WERI-Rb-1 (cell line): ENCODE results near the gene CCDC15.
A peak's percentile ranks its signal among the peaks of the same experiment; 100 is the strongest.

Experiments used
- DNase-seq: peaks from one replicate; pipeline ENCODE4 v3.0.0-alpha.2; 2020
- H3K27ac ChIP-seq: fragments of 250-450 bp; sonication (Bioruptor Pico); 2 replicates; pipeline ENCODE4 v1.5.1; 2020; ENCODE audit warnings: mild to moderate bottlenecking, moderate library complexity
- H3K27me3 ChIP-seq: fragments of 250-450 bp; sonication (Bioruptor Pico); 2 replicates; pipeline ENCODE4 v1.5.1; 2021; ENCODE audit warnings: mild to moderate bottlenecking, low read depth, moderate library complexity; ENCODE audit not compliant: insufficient read depth, severe bottlenecking
- H3K36me3 ChIP-seq: fragments of 250-450 bp; sonication (Bioruptor Pico); 2 replicates; pipeline ENCODE4 v1.5.1; 2020; ENCODE audit warnings: mild to moderate bottlenecking, moderate library complexity
- H3K4me3 ChIP-seq: 2 replicates; pipeline ENCODE4 v1.5.1; 2011; ENCODE audit warnings: low read depth, mild to moderate bottlenecking, control low read depth, low read length
- H3K9me3 ChIP-seq: fragments of 250-450 bp; sonication (Bioruptor Pico); 2 replicates; pipeline ENCODE4 v1.5.1; 2021; ENCODE audit warnings: mild to moderate bottlenecking, moderate library complexity; ENCODE audit not compliant: severe bottlenecking
- TF ChIP-seq, protein P1 (sequence below): IDR thresholded peaks from 2 replicates; pipeline ENCODE4 v1.5.1; 2011; ENCODE audit warnings: low read depth, mild to moderate bottlenecking, control low read depth, inconsistent platforms, low read length

Gene CCDC15

DNA sequence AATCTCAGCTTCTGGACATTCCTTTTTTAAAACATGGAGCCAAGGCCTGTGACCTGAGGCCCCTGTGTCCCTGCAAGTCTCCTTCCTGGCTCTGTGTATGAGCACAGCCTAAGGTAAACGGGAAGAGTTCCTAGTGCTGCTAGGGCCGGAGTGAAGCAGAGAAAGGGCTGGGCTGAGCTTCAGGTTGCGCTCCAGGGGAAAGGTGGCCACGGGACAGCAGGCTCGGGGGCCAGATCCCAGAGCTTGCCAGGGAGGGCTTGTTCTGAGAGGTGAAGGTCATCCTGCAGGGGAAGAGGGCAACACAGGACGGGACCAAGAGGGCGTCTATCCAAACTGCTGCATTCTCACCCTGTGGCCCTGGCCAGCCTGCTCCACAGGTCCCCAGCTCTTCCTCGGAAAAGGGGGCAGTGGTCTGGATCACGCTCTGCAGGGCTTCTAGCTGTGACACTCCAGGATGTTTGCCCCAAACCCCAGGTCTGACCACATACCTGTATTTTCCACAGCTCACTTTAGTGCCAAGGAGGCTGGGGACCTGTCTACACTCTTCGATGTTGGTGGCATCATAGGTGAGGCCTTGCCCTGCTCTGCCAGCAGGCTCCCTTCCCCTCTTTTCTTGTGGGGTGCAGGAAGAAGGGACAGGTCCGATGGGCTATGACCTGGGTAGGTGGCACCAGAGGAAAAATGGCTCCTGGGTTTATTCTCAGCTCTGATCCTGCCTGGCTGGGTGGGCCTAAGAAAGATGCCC is 129.5 kb downstream of the CCDC15 start:
- no peak for DNase-seq
- Histone ChIP-seq H3K4me3 (no peak overlapping the region), H3K27me3 (no peaks in the 10 kb centered on the region), H3K27ac (no peak overlapping the region), H3K9me3 (no peaks in the 10 kb centered on the region), H3K36me3 (no peaks in the 10 kb centered on the region)
- TF ChIP-seq, protein P1, sequence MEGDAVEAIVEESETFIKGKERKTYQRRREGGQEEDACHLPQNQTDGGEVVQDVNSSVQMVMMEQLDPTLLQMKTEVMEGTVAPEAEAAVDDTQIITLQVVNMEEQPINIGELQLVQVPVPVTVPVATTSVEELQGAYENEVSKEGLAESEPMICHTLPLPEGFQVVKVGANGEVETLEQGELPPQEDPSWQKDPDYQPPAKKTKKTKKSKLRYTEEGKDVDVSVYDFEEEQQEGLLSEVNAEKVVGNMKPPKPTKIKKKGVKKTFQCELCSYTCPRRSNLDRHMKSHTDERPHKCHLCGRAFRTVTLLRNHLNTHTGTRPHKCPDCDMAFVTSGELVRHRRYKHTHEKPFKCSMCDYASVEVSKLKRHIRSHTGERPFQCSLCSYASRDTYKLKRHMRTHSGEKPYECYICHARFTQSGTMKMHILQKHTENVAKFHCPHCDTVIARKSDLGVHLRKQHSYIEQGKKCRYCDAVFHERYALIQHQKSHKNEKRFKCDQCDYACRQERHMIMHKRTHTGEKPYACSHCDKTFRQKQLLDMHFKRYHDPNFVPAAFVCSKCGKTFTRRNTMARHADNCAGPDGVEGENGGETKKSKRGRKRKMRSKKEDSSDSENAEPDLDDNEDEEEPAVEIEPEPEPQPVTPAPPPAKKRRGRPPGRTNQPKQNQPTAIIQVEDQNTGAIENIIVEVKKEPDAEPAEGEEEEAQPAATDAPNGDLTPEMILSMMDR = no peak

DNA sequence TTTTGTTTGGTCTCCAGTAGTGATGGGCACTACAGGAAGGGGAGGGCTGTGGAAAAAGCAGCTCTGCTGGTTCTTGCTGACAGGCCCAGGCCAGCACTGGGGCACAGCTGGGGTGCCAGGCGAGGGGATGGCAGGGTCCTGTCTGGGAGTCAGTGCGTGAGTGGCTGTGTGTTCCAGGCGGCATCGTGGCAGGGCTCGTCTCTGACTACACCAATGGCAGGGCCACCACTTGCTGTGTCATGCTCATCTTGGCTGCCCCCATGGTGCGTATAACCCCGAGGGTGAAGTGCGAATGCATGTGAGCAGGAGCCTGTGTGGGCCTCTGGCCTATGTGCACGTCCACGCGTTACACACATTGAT is 130.0 kb downstream of the CCDC15 start:
- TF ChIP-seq, protein P1 = no peak
- H3K9me3 ChIP-seq = no peaks in the 10 kb centered on the region
- no peak overlapping the region for H3K27ac ChIP-seq
- no peaks in the 10 kb centered on the region for H3K36me3 ChIP-seq
- no peaks in the 10 kb centered on the region for H3K27me3 ChIP-seq
- DNase-seq = no peak
- H3K4me3 ChIP-seq = no peak overlapping the region

- Histone ChIP-seq H3K36me3 (no peaks in the 10 kb centered on the region), H3K27ac (no peak overlapping the region), H3K27me3 (no peaks in the 10 kb centered on the region), H3K4me3 (no peak overlapping the region), H3K9me3 (no peaks in the 10 kb centered on the region)
- no peak for DNase-seq
- TF ChIP-seq, protein P1 = no peak
These were observed 130.8 kb downstream of the CCDC15 start for GRCh38 chr11:125084761-125085231.

- TF ChIP-seq, protein P1 = peak; percentile 43
- Histone ChIP-seq H3K27me3 (no peaks in the 10 kb centered on the region), H3K27ac (no peak overlapping the region), H3K36me3 (no peaks in the 10 kb centered on the region), H3K9me3 (no peaks in the 10 kb centered on the region), H3K4me3 (no peak overlapping the region)
- peak; percentile 26 for DNase-seq
These were observed 131.5 kb downstream of the CCDC15 start for GRCh38 chr11:125085301-125086081.

DNA sequence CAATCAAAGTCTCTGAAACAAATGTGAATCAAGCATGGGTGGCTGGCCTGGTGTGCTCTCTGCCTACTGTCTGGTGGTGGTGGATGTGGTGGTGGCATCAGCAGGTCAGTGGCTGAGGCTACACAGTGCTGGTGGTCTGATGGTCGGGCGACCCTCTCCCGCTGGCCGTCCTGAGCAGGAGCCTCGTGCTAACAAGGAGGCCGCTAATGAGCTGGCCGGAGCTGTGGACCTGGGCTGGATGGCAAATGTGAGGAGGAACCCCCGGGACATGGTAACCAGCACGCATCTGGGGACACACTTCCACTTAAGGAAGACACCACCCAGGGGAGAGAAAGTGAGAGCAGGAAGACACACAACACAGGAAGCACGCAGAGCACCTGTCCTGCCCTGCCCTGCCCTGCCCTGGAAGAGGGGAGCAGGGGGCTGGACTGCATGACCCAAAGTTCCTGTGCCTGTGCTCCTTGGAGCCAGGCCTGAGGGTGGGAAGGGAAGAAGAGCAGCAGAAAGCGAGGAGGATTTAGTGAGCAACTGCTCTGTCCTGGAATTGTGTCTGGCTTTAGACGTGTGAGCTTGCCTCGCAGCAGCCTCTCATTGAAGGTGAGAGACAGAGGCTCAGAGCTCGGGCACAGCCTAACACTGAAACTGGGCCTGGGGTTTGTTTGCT is 132.8 kb downstream of the CCDC15 start:
- Histone ChIP-seq H3K4me3 (no peak overlapping the region), H3K27me3 (no peaks in the 10 kb centered on the region), H3K27ac (no peak overlapping the region), H3K36me3 (no peaks in the 10 kb centered on the region), H3K9me3 (no peaks in the 10 kb centered on the region)
- DNase-seq = no peak
- TF ChIP-seq, protein P1 = no peak
